Measurements from ENCODE around the gene IFFO2.

Gene IFFO2

GRCh38 chr1:18950401-18951026 lies 6.0 kb downstream of the IFFO2 start:
- no peak for DNase-seq (ENCODE audit: low spot score)

DNA sequence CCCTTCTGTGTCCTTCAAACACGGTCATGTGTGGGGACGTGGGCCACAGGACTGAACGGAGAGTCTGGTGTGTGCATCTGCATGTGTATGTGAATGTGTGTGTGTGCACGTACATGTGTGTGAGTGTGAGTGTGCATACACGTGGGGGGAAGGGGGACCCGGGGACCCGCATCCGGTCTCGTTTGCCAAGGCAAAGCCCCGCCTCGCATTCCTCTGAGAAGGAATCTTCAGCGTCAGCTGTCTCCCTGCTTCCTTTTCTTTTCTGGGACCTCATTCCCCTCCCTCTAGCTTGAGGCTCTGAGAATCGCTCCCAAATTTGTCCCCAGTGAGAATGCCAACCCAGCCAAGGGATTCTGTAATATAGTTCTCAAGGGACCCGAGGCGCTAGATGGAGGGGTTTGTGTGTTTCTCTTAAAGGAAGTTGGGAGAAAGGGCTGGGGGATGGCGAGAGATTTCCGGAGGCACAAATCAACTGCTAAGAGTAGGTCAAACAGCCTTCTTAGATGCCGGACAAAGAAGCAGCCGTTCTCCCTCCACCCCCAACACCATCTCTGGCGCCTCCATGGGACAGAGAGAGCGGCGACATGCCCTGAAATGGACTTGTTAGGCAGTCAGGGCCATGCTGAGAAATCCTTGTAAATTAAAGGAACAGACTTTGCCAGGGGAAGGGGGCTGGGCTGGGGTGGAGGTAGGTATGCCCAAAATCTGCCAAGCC lies 6.6 kb downstream of the IFFO2 start:
- DNase-seq (ENCODE audit: low spot score) = no peak

- no peak for DNase-seq (ENCODE audit: low spot score)
Measured at GRCh38 chr1:18948913-18949685, 7.4 kb downstream of the IFFO2 start.

GRCh38 chr1:18948048-18948912 lies 8.2 kb downstream of the IFFO2 start:
- no peak for DNase-seq (ENCODE audit: low spot score)

DNA sequence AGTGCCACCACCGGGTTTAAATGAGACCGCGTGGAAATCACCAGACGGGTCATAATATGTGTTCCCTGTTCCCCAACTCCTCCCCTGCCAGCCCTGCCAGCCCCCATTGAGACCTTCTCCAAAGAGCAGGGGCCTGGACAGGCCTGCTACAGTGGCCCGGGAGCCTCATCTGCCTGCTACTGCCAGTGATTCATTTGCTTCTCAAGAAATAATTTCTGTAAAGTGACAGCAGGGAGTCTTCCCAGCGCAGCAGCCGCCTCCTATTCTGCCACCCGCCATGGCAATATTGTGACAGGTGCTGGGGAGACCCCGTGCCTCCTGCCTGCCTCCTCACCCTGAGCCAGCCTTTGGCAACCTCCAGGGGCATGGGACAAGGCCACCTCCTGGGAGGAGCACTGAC lies 8.9 kb downstream of the IFFO2 start:
- DNase-seq (ENCODE audit: low spot score) = no peak

- no peak for DNase-seq (ENCODE audit: low spot score)
Measured at GRCh38 chr1:18946550-18947381, 9.7 kb downstream of the IFFO2 start.

DNA sequence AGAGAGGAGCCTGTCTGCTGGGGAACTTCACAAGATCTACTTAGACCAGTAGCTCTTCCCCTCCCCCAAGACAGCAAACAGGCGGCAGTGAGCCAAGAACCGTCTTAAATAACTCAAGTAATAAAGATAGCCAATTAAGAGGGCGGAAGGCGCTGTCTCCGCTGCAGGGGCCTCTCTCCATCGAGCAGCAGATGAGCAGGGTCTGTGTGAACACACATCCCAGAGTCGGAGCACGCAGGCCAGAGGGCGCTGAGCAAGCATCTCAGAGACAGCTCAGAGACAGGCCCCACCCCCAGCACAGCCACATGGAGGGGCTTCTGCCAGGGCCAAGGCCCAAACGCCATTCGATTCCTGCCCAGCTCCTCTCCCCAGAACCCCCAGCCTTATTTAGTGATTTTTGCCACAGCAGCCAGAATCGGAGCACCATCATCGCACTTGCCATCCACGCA lies 11.1 kb downstream of the IFFO2 start:
- no peak for DNase-seq (ENCODE audit: low spot score)

GRCh38 chr1:18944810-18945209 lies 11.7 kb downstream of the IFFO2 start:
- DNase-seq (ENCODE audit: low spot score) = no peak

DNA sequence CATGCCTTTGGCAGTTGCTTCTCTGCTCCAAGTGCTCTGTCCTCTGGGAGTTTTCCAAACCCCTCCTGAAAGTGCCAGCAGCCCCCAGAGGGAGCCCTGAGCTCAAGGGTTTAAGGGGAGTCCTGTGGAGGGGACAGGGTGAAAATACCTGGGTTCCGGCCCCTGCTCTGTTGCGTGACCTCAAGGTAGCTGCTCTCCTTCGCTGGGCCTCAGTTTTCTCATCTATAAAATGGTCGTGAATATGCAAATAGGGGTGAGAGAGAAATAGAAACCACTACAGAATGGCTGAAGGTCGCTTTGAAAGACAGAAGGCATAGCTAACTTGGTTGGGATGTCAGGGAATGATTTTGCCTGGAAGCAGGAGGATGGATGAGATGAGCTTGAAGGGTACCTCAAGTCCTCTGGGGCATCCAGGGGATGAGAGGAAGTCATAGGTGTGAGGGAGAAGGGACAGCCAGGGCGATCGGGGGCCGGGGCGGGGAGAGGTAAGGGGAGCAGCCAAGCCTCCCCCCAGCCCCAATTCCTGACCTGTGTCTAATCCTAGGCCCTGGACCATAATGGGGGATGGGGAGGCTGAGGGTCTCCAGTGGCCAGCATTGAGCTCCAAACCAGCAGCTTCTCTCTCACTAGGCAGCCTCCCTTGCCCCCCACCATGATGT lies 12.4 kb downstream of the IFFO2 start:
- no peak for DNase-seq (ENCODE audit: low spot score)

DNA sequence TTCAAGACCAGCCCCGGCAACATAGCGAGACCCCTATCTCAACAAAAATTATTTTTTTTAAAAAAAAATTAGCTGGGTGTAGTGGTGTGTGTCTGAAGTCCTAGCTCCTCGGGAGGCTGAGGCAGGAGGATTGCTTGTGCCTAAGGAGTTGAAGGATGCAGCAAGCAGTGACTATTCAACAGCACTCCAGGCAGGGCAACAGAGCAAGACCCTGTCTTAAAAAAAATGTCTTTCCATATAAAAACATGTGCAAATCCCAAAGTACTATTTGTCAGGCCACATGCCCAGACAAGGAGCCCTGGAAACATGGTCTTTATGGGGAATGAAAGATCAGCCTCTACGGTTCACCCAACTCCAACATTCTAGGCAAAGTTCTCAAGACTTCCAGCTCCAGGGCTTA lies 13.3 kb downstream of the IFFO2 start:
- no peak for DNase-seq (ENCODE audit: low spot score)

DNA sequence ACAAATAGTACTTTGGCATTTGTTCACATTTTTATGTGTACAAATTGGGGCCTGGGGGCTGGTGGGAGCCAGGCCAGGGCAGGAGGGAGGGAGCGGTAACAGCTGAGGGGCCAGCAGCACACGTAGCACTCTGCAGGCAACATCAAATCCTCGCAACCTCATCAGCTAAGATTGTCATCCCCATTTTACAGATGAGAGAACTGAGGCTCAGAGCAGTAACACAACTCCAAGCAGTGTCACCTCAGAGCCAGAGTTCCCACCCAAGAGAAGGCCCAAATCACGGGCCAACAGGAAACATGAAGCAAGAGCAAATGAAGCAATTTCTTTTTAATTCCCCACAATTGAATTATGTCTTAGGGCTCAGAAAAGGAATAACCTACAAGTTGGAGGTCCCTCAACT lies 14.1 kb downstream of the IFFO2 start:
- DNase-seq (ENCODE audit: low spot score) = no peak

DNA sequence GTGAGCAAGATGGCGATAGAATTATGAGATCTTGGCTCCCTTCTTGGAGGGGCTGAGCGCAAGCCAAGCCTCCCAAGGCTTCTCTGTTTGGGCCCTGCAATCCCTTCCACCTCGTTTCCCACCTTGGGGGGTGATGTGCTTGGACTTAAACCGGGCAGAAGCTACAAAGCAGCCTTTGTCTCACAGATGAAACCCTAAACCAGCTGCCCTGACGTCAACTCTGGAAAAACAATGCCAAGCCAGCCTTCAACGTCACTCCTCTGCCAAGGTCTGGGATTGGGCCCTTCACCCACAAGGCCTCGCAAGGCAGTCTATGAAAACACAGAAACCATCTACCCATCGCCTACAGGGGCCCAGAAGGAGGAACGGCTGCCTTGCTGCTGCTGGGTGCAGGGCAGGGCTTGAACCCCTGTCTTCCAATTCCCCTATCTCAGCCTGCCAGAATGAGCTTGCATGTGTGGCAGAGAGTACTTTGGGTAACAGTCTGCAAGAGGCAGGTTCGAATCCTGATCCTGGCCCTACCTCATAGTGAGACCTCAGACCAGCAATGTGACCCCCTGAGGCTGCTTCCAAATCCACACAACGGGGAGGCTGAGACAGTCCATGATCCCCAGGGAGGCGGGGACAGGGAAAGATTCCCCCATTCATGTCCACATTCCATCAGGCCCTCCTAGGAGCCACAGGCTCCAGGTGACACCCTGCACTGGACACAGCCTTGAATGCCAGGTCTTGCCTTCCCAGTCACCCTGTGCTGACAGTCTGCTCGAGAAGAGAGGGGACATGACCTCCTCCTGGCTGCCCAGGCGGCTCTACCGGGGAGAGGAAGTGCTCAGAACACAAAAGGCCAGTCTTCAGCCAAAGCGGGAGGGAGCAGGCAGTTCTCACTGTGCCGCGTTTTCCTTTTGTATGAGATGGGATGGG lies 15.0 kb downstream of the IFFO2 start:
- no peak for DNase-seq (ENCODE audit: low spot score)

DNA sequence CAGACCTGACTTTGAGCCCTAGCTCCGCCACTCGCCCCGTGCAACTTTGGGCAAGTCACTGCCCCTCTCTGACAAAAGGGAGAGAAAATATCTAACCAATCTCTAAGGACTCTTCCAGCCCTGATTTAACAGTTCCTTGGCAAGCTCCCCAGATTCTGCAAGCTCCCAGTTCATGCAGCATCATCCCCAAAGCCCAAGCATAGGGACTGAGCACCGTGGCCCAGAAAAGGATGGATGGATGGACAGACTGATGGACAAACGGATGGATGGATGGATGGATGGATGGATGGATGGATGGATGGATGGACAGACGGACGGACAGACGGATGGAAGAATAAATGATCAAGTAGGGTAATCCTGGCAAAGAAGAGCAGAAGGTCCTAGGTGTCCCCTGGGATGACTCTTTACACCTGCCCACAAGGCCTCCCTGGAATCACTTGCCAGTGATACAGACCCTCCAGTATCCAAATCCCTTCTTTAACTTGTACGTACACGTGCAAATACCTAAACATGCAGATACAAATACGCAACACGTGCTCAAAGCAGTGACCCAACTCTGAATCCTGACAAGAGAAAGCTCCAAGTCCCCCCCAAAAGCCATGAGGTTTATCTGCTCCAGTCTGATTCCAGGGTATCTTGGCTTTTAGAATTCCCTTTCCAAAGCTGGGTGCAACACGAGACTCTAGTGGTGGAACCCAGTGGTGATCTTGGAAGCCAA lies 16.0 kb downstream of the IFFO2 start:
- no peak for DNase-seq (ENCODE audit: low spot score)

- DNase-seq (ENCODE audit: low spot score) = no peak
Measured at GRCh38 chr1:18939398-18940302, 16.8 kb downstream of the IFFO2 start.

- DNase-seq (ENCODE audit: low spot score) = no peak
Measured at GRCh38 chr1:18938707-18939070, 17.8 kb downstream of the IFFO2 start.

DNA sequence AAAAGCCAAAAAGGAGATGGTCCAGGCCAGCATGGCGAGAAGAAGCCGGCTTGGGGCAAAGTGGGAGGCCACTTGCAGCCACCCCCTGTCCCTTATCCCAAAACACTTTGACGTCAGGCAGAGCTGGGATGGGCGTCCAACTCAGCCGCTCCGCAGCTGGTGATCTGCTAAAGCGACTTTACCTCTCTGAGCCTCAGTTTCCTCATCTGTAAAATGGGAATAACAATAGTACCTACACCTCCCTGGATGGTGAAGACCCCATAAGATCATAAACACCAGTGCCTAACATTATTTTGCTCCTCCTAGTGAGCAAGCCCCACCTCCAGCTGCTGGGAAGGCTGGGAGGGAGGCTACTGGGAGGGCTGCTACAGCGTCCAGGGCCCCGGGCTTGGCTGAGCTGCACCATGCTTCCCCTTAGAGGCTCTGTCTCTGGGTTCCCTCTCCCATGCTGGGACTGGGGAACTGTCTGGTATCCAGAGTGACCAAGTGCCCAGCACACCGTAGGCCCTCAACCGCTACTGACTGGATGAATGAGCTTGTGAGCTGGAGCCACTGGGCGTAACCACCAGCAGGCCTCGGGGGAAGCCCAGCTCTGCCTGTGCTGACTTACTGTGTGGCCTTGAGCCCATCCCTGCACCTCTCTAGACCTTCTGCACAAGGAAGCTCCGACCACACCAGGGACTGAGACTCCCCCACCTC lies 18.3 kb downstream of the IFFO2 start:
- no peak for DNase-seq (ENCODE audit: low spot score)

- no peak for DNase-seq (ENCODE audit: low spot score)
Measured at GRCh38 chr1:18937539-18937938, 18.9 kb downstream of the IFFO2 start.

Data from RKO (cell line).